OCI-LY3 (cell line): ENCODE results near the gene NOL3.

Experiments used
- EZH2phosphoT487 ChIP-seq: fragments of 200-600 bp; shearing (Covaris generic); IDR thresholded peaks from 2 replicates; pipeline ENCODE4 v1.6.1; 2018; ENCODE audit warnings: antibody characterized with exemption, mixed run types, low read depth
- TF ChIP-seq, protein P1 (sequence below): fragments of 200-600, 300-600 bp; sonication (generic); IDR thresholded peaks from 2 replicates; pipeline ENCODE4 v1.5.1; 2014; ENCODE audit warnings: antibody characterized with exemption, low read length, low read depth

- TF ChIP-seq, protein P1, sequence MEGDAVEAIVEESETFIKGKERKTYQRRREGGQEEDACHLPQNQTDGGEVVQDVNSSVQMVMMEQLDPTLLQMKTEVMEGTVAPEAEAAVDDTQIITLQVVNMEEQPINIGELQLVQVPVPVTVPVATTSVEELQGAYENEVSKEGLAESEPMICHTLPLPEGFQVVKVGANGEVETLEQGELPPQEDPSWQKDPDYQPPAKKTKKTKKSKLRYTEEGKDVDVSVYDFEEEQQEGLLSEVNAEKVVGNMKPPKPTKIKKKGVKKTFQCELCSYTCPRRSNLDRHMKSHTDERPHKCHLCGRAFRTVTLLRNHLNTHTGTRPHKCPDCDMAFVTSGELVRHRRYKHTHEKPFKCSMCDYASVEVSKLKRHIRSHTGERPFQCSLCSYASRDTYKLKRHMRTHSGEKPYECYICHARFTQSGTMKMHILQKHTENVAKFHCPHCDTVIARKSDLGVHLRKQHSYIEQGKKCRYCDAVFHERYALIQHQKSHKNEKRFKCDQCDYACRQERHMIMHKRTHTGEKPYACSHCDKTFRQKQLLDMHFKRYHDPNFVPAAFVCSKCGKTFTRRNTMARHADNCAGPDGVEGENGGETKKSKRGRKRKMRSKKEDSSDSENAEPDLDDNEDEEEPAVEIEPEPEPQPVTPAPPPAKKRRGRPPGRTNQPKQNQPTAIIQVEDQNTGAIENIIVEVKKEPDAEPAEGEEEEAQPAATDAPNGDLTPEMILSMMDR = no peak
- no peak for TF ChIP-seq EZH2phosphoT487
Observed at GRCh38 chr16:67200491-67200890, 30.2 kb downstream of the NOL3 start.
